Nephron (organoid): ENCODE measurements around the gene CENPP.

Experiments
- H3K27ac Mint-ChIP-seq, 3 experiments: 2 replicates each; pipeline ENCODE4 v1.8.0; 2020; ENCODE audit warnings: mixed read lengths in 3 of 3, mild to moderate bottlenecking in 2 of 3, moderate library complexity in 1 of 3
- H3K27me3 Mint-ChIP-seq: 2 replicates; pipeline ENCODE4 v1.8.0; 2021; ENCODE audit warnings: low read depth, mild to moderate bottlenecking, moderate library complexity, mixed read lengths
- H3K36me3 Mint-ChIP-seq: 2 replicates; pipeline ENCODE4 v1.8.0; 2020; ENCODE audit warnings: low read depth, mixed read lengths
- H3K4me1 Mint-ChIP-seq: 2 replicates; pipeline ENCODE4 v1.8.0; 2020; ENCODE audit warnings: mixed read lengths
- H3K4me3 Mint-ChIP-seq, 3 experiments: 2 replicates each; pipeline ENCODE4 v1.8.0; 2020; ENCODE audit warnings: mild to moderate bottlenecking in 3 of 3, mixed read lengths in 3 of 3, moderate library complexity in 2 of 3
- H3K9me3 Mint-ChIP-seq: 2 replicates; pipeline ENCODE4 v1.8.0; 2020; ENCODE audit warnings: mixed read lengths
- TF ChIP-seq, protein P1 (sequence below), 3 experiments: fragments of 200-600 bp; sonication (generic); IDR thresholded peaks; one replicate each; pipeline ENCODE4 v1.5.0; 2021; ENCODE audit warnings: antibody characterized with exemption in 3 of 3; ENCODE audit not compliant: unreplicated experiment in 3 of 3

CENPP gene

DNA sequence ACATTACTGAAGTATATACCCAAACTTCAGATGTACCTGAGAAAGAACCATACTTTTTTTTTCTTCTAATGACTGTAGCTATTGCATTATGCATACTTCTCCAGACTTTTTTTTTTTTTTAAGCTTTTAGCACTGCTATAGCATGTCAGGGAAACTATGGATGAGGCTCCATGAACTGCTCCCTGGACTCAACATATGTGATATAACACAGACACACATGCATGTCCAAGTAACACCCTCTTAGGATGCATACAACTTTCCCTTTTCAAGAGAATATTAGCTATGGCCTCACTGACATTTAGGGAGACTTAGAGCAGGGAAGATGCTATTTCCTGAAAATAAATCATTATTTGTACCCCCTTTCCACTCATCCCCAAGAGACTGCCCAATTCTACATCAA lies 157.1 kb downstream of the CENPP start:
- Mint-ChIP-seq H3K4me1 (peaks cover 46% of the 10 kb centered on the region), H3K9me3 (no peaks in the 10 kb centered on the region), H3K36me3 (no peaks in the 10 kb centered on the region), H3K4me3 (no peak overlapping the region), H3K27ac (peak overlapping the region; percentile 67 to 88 (median 81)), H3K27me3 (no peaks in the 10 kb centered on the region)
- TF ChIP-seq, protein P1, sequence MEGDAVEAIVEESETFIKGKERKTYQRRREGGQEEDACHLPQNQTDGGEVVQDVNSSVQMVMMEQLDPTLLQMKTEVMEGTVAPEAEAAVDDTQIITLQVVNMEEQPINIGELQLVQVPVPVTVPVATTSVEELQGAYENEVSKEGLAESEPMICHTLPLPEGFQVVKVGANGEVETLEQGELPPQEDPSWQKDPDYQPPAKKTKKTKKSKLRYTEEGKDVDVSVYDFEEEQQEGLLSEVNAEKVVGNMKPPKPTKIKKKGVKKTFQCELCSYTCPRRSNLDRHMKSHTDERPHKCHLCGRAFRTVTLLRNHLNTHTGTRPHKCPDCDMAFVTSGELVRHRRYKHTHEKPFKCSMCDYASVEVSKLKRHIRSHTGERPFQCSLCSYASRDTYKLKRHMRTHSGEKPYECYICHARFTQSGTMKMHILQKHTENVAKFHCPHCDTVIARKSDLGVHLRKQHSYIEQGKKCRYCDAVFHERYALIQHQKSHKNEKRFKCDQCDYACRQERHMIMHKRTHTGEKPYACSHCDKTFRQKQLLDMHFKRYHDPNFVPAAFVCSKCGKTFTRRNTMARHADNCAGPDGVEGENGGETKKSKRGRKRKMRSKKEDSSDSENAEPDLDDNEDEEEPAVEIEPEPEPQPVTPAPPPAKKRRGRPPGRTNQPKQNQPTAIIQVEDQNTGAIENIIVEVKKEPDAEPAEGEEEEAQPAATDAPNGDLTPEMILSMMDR (IDR thresholded peaks at IDR 0.05; ENCODE audit: unreplicated experiment in 3 of 3), result no peak

DNA sequence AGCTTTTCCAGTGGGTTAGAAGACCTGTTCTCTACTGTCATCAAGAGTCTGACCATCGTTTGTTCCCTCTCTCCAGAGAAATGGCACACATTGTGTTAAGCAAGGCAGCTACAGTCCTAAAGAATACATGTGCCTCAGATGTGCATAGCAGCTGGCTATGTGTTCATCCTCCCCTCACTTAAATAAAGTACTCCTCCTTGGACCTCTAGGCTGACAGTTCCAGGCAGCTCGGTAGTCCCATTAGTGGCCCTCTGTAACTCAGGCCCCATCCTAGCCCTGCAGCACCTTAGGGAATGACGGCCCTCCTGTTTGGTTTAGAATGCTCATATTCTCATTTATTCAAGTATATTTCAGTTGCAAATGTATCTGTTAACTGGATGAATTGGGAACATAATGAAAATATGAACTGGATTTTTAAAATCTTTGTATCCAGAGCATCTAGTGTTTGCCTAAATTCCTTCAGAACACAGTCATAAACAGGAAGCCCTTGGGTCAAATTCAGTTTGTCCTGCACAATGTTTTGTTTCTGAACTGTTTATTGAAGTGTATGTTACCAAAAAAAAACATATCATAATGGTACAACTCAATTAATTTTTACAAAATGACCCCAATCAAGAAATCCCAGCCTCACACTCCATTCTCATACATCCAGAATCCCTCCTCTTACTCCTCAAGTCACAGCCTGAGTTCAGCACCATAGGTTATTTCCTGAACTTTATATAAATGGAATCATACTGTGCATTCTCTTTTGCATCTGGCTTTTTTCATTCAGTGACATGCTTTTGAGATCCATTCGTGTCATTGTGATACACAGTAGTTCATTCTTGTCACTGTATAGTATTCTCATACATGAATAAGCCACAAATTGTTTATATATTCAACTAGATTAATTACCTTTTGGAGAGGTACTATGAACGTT lies 158.1 kb downstream of the CENPP start:
- peak overlapping the region; percentile 60 to 95 (median 91) for H3K27ac Mint-ChIP-seq
- H3K9me3 Mint-ChIP-seq, result no peaks in the 10 kb centered on the region
- H3K4me1 Mint-ChIP-seq, result peaks cover 51% of the 10 kb centered on the region
- H3K27me3 Mint-ChIP-seq, result no peaks in the 10 kb centered on the region
- peak overlapping the region in 1 of 3 experiments; percentile 72 for H3K4me3 Mint-ChIP-seq
- TF ChIP-seq, protein P1 (IDR thresholded peaks at IDR 0.05; ENCODE audit: unreplicated experiment in 3 of 3), result no peak
- no peaks in the 10 kb centered on the region for H3K36me3 Mint-ChIP-seq

DNA sequence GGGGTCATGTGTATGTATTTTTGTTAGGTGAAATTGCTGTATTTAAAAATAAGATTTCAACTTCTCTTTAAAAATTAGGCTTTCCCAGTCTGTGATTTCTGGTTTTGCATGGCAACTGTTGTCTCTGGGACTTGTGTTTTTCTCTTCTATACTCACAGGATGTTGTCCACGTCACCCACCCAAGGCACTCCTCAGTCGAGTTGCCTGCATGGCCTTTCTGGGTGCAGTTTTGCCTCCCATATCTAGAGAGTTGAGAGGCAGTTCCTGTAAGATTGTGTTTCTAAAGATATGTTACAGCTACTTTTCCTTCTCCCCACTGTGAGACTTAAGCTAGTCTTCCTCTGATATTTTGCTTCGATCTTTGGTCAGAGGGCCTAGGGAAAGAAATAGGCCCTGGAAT lies 158.8 kb downstream of the CENPP start:
- Mint-ChIP-seq H3K27me3 (no peaks in the 10 kb centered on the region), H3K9me3 (no peaks in the 10 kb centered on the region), H3K4me1 (peaks cover 55% of the 10 kb centered on the region), H3K4me3 (no peak overlapping the region), H3K27ac (peak overlapping the region in 2 of 3 experiments; percentile 91 to 95), H3K36me3 (no peaks in the 10 kb centered on the region)
- TF ChIP-seq, protein P1 (IDR thresholded peaks at IDR 0.05; ENCODE audit: unreplicated experiment in 3 of 3), result no peak

DNA sequence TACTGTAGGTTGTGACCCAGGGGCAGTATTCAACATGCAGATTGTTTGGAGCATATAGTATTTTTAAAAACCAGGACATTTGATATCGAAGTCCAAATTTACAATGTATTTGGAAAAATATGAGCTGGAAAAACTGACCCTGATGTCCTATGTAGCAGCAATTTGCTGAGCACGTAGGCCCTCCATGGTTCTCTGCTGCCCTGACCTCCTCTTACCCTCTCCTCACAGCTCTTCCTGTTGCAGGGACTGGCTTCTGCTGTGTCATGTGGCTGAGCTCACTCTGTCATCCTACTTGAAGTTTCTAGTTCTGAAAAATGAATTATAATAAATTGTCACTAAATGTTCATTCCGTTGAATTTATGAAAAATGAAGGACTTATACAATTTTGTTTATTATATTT lies 160.6 kb downstream of the CENPP start:
- Mint-ChIP-seq H3K4me3 (no peak overlapping the region), H3K9me3 (no peaks in the 10 kb centered on the region), H3K4me1 (peaks cover 41% of the 10 kb centered on the region), H3K27me3 (no peaks in the 10 kb centered on the region), H3K36me3 (no peaks in the 10 kb centered on the region), H3K27ac (peak overlapping the region in 2 of 3 experiments; percentile 30 to 57)
- TF ChIP-seq, protein P1 (IDR thresholded peaks at IDR 0.05; ENCODE audit: unreplicated experiment in 3 of 3), result no peak

DNA sequence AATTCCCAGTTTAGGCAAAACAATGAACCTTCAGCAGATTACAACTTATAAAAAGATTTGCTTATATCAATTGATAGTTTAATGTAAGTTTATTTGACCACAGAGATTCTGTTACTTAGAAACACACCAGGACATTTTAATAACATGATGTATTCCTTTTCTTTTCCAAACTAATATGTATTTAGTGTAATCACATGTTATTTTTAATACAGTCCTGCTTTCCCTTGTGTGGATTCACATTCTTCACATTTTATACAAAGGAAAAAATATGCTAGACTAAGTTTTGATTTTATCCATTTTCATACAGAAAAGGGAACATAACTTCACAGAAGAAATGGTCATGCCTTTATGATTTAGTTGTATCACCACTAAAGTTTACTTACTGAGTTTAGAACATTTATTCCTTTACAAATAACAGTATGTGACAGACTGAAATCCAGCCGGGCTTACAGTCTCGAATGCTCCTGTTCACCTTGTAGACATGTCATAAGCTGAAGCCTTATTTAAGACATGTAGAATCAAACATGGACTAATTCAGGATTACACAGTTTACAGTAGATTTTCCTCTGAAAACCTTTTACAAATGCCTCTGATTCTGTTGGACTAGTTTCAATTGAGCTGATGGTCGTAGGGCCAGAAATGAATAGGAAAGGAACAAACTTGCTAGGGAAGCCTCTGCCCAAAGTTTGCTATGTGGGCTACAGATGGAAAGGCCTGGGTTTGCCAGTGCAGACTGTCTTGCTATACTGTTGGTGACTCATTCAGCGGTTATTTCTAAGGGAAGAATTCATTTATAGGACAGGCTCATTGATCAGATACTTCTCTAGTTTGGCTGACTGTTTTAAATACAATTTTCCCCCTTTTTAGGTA lies 163.2 kb downstream of the CENPP start:
- no peaks in the 10 kb centered on the region for H3K36me3 Mint-ChIP-seq
- TF ChIP-seq, protein P1 (IDR thresholded peaks at IDR 0.05; ENCODE audit: unreplicated experiment in 3 of 3), result no peak
- peak overlapping the region in 2 of 3 experiments; percentile 36 to 89 for H3K27ac Mint-ChIP-seq
- no peaks in the 10 kb centered on the region for H3K9me3 Mint-ChIP-seq
- no peak overlapping the region for H3K4me3 Mint-ChIP-seq
- no peaks in the 10 kb centered on the region for H3K27me3 Mint-ChIP-seq
- peaks cover 26% of the 10 kb centered on the region for H3K4me1 Mint-ChIP-seq
